ENCODE results near the gene COL4A6.

Gene COL4A6

DNA sequence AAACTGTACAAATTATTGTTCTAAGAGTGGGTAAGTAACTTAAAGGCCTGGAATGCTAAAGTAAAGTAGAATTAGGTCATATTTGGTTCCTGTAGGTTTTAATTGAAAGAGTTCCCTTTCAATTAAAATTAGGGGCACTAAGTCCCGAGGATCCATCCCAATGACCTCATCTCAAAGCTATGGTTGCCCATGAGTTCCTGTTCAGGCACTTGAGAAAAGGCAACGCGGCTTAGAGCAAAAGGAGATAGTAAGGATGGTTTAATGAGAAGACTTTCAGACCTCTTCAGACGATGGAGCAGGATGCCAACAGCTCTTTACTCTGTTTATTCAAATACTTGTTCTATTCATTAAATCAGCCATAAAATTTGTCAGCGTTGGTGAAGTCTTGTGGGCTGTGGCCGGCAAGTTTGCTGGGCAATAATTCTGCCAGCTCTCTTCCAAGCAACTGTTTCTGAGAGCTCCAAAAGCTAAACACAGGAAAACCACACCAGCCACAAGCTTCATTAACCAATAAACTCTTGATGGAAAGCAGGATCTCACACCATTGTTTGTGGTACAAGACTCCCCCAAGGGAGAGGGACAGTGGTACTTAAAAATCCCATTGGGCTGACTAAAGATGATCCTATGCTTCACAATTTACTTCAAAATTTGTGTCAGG, 167.4 kb downstream of the COL4A6 start:
- DNase-seq (ENCODE audit: low spot score), result no peak

DNA sequence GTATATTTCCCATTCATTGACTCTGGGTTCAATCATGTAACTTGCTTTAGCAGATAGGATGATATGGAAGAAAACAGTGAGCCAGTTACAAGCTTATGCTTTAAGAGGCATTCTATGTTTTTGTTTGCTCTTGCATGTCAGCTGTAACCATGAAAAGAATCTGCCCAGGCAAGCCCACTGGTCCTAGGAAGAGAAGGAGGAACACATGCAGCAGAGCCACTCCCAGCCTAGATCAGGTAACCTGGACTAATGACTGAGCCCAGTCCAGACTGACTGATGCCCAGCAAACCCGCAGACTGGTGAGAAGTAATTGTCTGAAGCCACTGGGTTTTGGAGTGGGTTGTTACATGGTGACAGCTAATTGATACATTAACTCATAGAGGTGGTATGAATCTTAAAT, 167.9 kb downstream of the COL4A6 start:
- DNase-seq (ENCODE audit: low spot score), result no peak

- peak; percentile 4 for DNase-seq (ENCODE audit: low spot score)
These were observed 169.7 kb downstream of the COL4A6 start for GRCh38 chrX:108268434-108269080.

GRCh38 chrX:108267557-108267956, 170.7 kb downstream of the COL4A6 start:
- DNase-seq (ENCODE audit: low spot score), result no peak

GRCh38 chrX:108264376-108264775, 173.8 kb downstream of the COL4A6 start:
- no peak for DNase-seq (ENCODE audit: low spot score)

DNA sequence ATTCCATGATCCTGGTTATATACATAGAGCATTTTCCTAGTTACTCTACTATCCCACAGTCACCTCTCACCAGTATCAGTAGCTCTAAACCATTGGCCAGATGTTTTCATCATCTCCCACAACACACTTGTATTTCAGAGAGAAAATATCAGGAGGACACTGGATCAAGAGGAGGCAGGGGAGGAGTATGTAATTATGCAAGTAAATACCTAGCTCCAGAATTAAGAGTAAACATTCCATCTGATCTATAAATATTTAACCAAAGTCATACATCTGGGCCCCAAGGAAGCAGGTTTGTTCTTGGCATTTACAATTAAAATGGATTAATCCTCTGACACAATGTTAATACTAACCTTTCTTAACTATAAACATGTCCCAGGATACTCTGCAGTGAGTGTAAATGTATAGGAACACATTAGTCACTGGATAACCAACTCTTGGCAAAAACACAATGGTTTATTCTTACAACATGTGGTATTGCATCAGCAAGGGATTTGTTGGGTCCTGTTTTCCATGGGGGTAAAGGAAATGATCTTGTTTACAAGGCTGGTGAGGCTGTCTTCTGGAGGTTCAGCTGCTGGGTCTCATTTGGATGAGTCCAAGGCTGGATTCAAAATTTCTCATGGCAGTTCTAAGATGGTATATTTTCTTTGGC, 176.5 kb downstream of the COL4A6 start:
- DNase-seq (ENCODE audit: low spot score), result no peak

GRCh38 chrX:108257556-108257955, 180.7 kb downstream of the COL4A6 start:
- DNase-seq (ENCODE audit: low spot score), result no peak

- DNase-seq (ENCODE audit: low spot score), result no peak
These were observed 183.6 kb downstream of the COL4A6 start for GRCh38 chrX:108254636-108255035.

DNA sequence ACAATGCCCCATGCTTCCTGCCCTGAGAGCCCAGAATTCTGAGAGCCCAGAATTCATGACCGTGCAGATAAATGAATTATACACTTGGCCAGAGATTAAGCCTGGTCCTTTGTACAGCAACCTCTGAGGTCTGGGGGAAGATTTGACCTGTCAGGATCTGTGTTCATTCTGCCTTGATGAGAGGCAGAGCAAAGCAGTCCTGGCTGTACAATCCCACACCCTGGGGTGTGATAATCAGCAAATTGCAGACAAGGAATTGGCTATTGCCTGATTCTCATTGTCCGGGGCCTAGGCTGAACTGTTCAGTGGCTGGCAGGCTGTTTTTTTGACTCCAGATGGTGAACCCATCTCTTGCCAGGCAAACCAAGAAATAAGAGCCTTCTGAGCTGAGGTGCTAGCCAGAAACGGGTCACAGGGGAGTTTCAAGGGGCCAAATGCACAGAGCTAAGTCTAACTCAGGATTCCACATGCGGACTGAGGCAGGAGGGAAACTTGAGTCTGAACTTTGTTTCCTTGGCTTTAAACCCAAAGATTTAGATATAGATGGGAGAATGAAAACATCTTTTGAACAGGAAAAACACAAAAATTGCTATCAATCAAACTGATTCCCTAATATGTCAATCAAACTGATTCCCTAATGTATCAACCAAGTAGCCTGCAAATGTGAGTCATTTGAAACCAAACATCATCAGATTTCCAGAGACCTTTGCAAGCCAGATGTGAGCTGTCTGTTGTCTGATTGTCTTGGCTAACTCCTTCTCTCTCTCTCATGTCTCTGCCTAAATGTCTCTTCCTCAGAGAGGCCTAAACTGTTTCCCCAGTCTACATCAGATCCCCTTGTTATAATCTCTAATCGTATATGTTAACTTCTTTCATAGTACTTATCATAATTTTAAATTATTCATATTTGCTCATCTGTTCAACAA, 187.3 kb downstream of the COL4A6 start:
- no peak for DNase-seq (ENCODE audit: low spot score)

GRCh38 chrX:108246304-108246954, 191.8 kb downstream of the COL4A6 start:
- DNase-seq (ENCODE audit: low spot score), result no peak

- no peak for DNase-seq (ENCODE audit: low spot score)
These were observed 192.8 kb downstream of the COL4A6 start for GRCh38 chrX:108245462-108245861.

DNA sequence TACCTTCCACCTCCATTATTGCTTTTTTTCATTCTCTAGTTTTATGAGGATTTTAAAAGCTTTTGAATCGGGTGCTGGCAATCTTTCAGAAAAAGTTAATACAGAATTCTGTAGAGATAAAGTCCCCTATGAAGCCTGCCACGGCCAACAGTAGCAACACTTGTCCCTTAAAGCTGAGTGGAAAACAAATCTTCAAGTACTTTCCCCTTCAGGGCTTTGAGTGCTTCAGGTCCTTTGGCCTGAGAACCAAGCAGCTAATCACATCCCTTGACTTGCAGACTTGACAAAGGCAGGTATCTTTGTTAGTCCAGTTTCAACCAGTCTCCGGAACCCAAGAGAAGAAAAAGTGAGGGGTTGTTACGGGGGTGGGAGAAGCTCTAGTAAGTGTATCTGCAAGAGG, 202.2 kb downstream of the COL4A6 start:
- no peak for DNase-seq (ENCODE audit: low spot score)

GRCh38 chrX:108230574-108230973, 207.6 kb downstream of the COL4A6 start:
- DNase-seq (ENCODE audit: low spot score), result no peak

DNA sequence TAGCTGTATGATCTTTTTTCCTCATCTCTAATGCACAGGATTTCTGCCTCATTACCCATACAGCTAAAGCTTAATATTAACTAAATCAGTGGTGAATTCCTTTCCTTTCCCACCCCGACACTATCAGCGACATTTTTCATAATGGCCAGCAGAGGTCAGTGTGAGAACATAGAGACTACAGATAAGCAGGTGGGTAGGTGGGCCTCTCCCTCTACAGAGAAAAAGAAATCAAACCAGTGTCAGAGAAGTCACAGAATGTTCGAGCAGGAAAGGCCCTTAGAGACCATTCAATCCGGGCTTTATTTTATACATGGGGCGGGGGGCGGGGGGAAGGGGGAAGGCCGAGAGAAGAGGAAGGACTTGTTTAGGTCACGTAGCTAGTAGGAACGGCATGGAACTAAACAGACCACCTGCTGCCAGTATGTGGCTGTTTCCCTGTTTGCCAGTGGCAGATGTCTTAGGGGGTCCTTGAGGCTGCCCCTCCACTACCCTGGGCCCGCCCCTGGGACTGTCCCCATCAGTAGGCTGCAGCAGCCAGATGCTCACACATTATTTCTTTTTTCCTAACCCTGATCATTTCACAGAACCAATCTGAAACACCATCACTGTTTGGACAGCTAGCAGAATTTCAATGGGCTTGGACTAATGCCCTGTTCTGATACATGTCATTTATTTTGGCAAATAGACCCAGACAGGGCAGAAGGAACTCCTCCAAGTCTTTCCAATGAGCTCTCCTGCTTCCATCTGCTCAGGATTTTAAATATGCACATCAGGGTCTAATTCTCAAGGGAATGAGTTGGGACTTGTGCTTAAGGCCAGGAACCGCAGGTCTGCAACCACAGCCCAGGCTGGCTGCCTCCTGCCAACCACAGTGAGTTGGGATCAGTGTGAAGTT, 213.2 kb downstream of the COL4A6 start:
- DNase-seq (ENCODE audit: low spot score), result peak; percentile 14

GRCh38 chrX:108224218-108224617, 214.0 kb downstream of the COL4A6 start:
- no peak for DNase-seq (ENCODE audit: low spot score)

- no peak for DNase-seq (ENCODE audit: low spot score)
These were observed 214.6 kb downstream of the COL4A6 start for GRCh38 chrX:108223585-108223984.

GRCh38 chrX:108221301-108221864, 216.8 kb downstream of the COL4A6 start:
- no peak for DNase-seq (ENCODE audit: low spot score)

- no peak for DNase-seq (ENCODE audit: low spot score)
These were observed 218.1 kb downstream of the COL4A6 start for GRCh38 chrX:108219949-108220601.

DNA sequence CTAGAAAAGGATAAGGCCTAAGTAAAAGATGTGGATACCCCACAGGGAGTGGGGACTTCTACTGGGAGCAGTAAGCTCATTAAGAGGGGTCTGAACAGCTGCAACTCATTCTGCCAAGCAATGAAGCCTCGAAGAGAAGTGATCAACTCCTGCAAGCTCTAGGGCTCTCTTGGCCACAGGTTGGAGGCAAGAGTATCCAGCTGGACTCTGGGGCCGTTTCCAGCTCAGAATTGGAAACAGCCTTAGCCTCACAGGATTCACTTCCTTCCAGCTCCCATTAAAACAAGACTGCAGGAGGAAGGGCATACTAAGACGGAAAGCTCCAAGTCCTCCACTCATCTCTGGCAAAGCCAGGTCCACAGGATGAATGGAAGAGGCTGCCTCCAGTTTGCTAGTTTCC, 220.3 kb downstream of the COL4A6 start:
- no peak for DNase-seq (ENCODE audit: low spot score)

Measured in kidney capillary endothelial cell (primary cell).